ENCODE data around the gene ANXA11.

- TF ChIP-seq CTCF (conservative IDR thresholded peaks at IDR 0.05; ENCODE audit: low read depth, low read length) (no peak), EZH2phosphoT487 (IDR thresholded peaks at IDR 0.05; ENCODE audit: borderline replicate concordance, low read length) (no peak)
Observed at GRCh38 chr10:80163741-80164341, 41.5 kb downstream of the ANXA11 start.

All from PC-3 (cell line).